Endothelial cell of umbilical vein (primary cell): ENCODE results near the gene ZNF804A.

ENCODE experiments used
- EZH2 ChIP-seq: IDR thresholded peaks from 2 replicates; pipeline ENCODE4 v1.6.1; 2012; ENCODE audit warnings: borderline replicate concordance, low read depth, mild to moderate bottlenecking, moderate library complexity, low read length, inconsistent platforms; ENCODE audit not compliant: severe bottlenecking
- GATA2 ChIP-seq: IDR thresholded peaks from 2 replicates; pipeline ENCODE4 v1.7.0; 2011; ENCODE audit warnings: low read depth, mild to moderate bottlenecking, moderate library complexity, mixed read lengths, low read length; ENCODE audit not compliant: insufficient read length, insufficient read depth
- MYC ChIP-seq: IDR thresholded peaks from one replicate; pipeline ENCODE4 v1.6.1; 2011; ENCODE audit warnings: mild to moderate bottlenecking, low read depth, low read length
- POLR2A ChIP-seq: IDR thresholded peaks from 2 replicates; pipeline ENCODE4 v1.6.1; 2012; ENCODE audit warnings: low read depth, mild to moderate bottlenecking, control low read depth, low read length
- POLR2AphosphoS5 ChIP-seq: IDR thresholded peaks from 2 replicates; pipeline ENCODE4 v1.6.1; 2012; ENCODE audit warnings: low read depth, mild to moderate bottlenecking, control low read depth, low read length, moderate library complexity; ENCODE audit not compliant: insufficient read depth
- TF ChIP-seq, protein P1 (sequence below), 2 donors: IDR thresholded peaks; 1 replicate in 1 of 2; 2 replicates in 1 of 2; pipeline ENCODE4 v1.5.1; 2011; ENCODE audit warnings: low read length in 2 of 2, mild to moderate bottlenecking in 2 of 2, moderate library complexity in 2 of 2, control low read depth in 1 of 2, inconsistent platforms in 1 of 2, low read depth in 1 of 2; ENCODE audit not compliant: insufficient read depth in 1 of 2; ENCODE audit errors: extremely low read depth in 1 of 2

DNA sequence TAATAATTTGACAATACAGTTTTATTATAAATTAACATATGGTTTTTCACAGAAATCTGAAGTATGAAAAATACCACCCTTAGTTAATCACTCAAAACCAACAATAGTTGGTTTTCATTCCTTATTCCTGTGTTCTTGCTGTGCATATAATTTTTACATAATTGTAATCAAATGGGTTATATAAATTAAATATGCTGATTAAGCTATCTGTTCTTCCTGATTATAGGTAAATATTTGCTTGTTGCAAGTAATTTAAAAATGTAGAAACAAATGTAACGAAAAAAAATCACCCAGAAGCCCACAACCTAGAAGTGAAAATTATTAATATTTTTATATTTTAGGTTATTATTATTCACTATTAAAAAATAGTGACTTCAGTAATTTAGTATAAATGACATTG lies 98.3 kb downstream of the ZNF804A start:
- TF ChIP-seq POLR2A = no peak
- TF ChIP-seq, protein P1, sequence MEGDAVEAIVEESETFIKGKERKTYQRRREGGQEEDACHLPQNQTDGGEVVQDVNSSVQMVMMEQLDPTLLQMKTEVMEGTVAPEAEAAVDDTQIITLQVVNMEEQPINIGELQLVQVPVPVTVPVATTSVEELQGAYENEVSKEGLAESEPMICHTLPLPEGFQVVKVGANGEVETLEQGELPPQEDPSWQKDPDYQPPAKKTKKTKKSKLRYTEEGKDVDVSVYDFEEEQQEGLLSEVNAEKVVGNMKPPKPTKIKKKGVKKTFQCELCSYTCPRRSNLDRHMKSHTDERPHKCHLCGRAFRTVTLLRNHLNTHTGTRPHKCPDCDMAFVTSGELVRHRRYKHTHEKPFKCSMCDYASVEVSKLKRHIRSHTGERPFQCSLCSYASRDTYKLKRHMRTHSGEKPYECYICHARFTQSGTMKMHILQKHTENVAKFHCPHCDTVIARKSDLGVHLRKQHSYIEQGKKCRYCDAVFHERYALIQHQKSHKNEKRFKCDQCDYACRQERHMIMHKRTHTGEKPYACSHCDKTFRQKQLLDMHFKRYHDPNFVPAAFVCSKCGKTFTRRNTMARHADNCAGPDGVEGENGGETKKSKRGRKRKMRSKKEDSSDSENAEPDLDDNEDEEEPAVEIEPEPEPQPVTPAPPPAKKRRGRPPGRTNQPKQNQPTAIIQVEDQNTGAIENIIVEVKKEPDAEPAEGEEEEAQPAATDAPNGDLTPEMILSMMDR (IDR thresholded peaks at IDR 0.05; ENCODE audit: extremely low read depth in 1 of 2, insufficient read depth in 1 of 2, low read depth in 1 of 2, low read length in 2 of 2) = no peak
- no peak for TF ChIP-seq GATA2
- no peak for TF ChIP-seq EZH2
- TF ChIP-seq POLR2AphosphoS5 = no peak
- no peak for TF ChIP-seq MYC
